DMS79 treated with DMSO at 0.1 percent for 48 hours (cell line): ENCODE results near the gene C3orf70.
"Not testable (repeated sequence)": the region's sequence is repeated elsewhere in the genome, so short reads cannot be mapped to it uniquely, and the experiment has no call there.

Experiments
- DNase-seq: peaks from one replicate; lab custom pipeline; 2025; lab: John Stamatoyannopoulos, UW

The C3orf70 gene

DNA sequence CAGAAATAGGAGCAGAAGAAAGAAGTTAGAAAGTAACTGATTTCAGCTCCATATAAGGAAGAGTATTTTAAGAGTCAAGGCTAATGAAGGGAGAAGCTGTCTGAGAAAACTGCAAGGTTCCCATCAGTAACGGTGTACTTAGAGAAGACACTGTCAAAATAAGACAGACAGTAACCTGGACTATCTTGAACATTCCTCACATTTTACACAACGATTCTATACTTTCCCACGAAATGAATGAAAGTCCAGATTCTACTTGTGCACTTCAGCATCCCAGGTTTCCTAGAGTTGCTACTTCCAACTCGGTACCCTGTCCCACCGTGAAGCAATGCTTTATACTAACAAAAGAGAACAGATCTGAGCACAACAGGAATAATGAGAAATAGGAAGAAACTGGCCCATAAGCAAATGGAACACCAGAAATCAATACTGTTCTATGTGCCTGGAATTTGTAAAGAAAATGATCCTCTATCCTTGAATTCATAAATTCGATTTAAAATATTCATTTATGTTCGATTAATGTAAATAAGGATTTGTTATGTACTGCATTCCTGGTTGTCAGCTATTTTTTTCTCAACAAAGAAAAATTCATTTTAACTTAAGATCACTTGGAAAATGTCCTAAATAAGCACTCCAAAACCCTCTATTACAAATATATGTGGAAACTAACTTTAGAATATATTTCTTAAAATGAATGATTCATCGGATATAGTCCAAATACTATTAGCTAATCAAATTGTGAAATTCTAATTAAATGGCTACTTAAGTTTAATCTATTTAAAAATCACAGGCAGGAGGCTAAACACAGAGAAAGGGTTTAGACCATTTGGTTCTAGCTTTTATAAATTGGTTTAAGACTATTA, 1.5 kb downstream of the C3orf70 start:
- DNase-seq = peak; percentile 44

DNA sequence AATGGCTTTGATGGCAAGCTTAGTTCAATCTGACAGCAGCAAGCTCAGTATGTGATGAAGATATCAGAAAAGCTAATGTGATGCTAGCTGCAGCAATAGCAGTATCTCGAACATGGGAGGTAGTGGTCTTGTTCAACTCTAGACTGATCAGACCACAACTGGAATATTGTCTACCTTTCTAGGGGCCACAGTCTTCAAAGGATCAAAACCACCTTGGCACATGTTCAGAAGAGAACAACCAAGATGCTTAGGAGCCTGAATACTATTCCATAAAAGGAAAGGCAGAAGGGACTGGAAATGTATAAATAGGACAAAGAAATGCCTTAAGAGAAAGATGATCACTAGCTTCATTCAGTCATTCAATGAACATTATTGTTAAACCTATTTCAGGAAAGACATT, 2.3 kb downstream of the C3orf70 start:
- DNase-seq = no peak

DNA sequence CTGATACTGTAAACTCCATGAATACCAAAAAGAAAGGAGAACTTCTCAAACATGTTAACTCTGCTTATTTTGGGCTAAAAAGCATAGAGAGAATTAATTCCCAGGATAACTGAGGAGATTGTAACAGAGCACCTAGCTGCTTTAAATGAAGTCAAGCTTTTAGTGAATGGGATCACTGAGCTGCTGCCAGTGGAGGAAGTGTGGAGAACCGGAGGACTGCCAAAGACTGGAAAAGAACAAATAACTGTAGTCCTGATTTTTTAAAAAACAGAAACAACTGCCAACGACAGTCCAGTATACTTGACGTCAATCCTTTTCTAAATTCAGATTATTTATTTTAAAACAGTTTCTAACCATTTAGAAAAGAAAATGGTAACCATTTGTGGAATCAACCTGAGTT, 3.3 kb downstream of the C3orf70 start:
- DNase-seq = no peak

- no peak for DNase-seq
Measured at GRCh38 chr3:185145511-185145910, 7.3 kb downstream of the C3orf70 start.

GRCh38 chr3:185144784-185145183, 8.1 kb downstream of the C3orf70 start:
- no peak for DNase-seq

DNA sequence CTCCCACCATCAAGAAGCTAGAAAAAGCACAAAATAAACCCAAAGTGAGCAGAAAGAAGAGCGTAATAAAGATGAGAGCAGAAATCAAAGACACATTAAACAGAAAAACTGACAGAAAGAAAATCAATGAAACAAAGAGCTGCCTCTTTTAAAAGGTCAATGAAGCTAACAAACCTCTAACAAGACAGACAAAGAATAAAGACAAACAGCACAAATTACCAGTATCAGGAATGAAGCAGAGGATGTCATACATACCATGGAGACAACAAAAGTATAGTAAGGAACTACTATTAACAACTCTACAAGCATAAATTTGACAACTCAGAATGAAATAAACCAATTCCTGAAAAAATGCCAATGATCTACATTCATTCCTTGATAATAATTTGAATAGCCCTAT, 15.0 kb downstream of the C3orf70 start:
- no peak for DNase-seq

- DNase-seq = no peak
Measured at GRCh38 chr3:185134509-185134908, 18.4 kb downstream of the C3orf70 start.

- no peak for DNase-seq
Measured at GRCh38 chr3:185131602-185132256, 21.1 kb downstream of the C3orf70 start.

DNA sequence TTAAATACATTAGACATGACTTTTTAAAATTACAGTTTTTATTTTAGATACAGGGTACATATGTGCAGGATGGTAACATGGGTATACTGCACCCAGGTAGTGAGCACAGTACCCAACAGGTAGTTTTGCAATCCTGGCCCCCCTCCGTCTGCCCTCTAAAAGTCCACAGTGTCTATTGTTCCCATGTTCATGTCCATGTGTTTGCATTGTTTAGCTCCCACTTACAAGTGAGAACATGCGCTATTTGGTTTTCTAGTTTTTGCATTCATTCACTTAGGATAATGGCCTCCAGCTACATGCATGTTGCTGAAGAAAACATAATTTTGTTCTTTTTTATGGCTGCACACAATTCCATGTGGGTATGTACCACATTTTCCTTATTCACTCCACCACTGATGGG, 23.8 kb downstream of the C3orf70 start:
- no peak for DNase-seq

DNA sequence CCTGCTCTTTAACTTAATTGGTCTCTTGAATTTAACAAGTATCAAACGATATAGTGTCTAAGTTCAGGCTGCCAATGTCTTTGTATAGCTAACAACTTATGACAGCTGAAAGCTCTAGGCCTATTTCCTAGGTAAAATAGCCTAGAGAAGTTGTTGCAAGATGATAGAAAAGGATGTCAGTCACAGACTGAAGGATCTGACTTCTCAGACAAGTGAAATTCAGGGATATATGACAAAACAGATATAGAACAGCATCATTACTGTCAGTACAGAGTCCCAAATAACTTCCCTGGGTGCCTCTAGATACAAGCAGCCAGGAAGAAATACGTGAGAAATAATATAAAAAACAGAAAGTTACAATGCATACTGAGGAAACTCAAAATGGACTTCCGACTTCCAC, 26.7 kb downstream of the C3orf70 start:
- no peak for DNase-seq

- DNase-seq = no peak
Measured at GRCh38 chr3:185120126-185120525, 32.7 kb downstream of the C3orf70 start.

DNA sequence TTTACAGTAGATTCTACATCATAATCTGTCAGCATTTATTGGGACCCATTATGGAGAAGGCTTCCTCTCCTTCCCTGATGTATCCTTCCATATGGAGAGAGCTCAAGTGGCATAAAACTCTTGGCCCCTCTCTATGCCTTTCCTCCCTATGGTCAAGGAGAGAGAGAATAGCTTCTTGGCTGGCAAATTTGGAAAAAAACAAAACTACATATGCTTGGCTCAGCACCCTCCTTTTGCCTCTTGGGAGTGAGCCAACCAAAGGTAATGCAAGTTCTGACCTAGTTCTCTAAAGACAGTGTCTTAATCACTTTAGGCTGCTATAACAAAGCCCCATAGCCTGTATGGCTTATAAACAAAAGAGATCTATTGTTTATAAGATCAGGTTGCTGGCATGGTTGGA, 37.5 kb downstream of the C3orf70 start:
- no peak for DNase-seq

DNA sequence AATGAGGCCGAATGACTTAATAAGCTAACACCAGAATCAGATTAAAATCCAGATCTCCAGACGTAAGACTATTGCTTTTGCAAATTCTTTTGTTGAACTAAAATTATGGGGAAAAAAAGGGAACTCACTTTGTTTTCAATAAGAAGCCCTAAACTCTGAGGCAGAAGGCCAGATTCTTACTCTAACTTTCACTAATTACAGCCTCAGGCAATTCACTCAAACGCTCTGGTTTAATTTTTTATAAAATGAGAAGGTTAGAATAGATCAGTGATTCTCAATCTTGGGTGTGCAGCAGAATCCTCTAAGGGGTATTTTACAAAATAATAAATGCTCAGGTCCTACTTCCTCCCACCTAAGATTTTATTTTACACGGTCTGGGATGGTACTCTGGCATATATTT, 38.1 kb downstream of the C3orf70 start:
- DNase-seq = no peak

GRCh38 chr3:185112186-185112585, 40.7 kb downstream of the C3orf70 start:
- DNase-seq = no peak

- DNase-seq = not testable (repeated sequence)
Measured at GRCh38 chr3:185109012-185109411, 43.8 kb downstream of the C3orf70 start.

DNA sequence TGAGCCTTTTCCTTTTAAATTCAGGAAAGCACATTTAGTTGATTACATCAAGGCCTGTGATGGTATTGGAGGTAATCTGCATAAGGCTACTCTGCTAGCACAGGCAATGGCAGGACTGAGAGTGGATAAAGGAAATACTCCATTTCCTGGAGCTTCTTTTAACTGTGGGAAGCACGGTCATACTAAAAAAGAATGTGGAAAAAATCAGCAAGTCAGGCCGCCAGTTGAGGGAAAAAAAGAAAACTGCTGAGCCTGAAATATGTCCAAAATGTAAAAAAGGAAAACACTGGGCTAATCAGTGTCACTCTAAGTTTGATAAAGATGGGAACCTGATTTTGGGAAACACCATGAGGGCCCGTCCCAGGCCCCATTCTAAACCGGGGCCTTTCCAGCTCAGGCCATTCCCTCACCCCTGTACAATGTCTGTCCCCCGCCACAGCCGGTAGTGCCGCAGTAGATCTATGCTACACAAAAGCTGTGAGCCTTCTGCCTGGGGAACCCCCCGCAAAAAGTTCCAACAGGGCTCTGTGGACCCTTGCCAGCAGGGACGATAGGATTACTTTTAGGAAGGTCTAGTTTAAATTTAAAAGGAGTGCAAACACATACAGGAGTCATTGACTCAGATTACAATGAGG, 46.5 kb downstream of the C3orf70 start:
- not testable (repeated sequence) for DNase-seq

GRCh38 chr3:185103359-185104127, 49.3 kb downstream of the C3orf70 start:
- DNase-seq = no peak

DNA sequence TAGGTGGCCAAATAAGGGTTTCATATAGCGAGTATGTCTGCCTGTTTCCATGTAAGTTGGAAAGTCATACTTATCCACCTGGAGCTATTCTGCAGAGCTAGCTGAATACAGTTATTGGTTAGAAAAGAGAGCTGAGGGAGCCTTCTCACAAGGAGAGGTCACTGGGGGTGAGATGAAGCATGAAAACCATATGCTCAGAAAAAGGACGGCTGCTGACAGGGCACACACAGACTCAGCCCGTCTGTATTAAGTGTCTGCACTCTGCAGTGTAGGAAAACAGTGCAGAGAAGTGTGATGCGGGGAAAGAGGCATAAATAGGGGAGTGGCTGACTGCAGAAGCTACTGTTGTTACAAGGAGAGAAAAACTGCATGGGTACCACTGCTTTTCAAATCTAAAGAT, 58.2 kb downstream of the C3orf70 start:
- no peak for DNase-seq

- DNase-seq = no peak
Measured at GRCh38 chr3:185093116-185093515, 59.7 kb downstream of the C3orf70 start.

DNA sequence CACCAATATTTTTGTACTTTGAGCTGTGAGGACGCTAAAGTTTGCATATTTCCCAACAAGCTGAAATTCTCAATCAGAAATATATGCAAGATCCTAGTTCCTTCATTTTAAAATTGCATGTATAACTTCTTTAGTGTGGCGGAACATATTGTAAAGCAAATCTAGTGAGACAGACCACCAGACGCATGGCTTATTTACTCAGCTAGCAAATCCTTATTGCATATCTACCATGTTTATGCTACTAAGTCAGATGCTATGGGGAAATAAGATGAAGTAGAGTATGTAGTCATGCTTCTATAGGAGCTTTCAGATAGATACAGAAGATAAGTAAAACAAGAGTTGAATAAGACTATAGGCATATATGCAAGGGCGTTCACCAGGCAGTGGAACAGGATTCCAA, 62.0 kb downstream of the C3orf70 start:
- DNase-seq = no peak

- no peak for DNase-seq
Measured at GRCh38 chr3:185089751-185090150, 63.1 kb downstream of the C3orf70 start.

DNA sequence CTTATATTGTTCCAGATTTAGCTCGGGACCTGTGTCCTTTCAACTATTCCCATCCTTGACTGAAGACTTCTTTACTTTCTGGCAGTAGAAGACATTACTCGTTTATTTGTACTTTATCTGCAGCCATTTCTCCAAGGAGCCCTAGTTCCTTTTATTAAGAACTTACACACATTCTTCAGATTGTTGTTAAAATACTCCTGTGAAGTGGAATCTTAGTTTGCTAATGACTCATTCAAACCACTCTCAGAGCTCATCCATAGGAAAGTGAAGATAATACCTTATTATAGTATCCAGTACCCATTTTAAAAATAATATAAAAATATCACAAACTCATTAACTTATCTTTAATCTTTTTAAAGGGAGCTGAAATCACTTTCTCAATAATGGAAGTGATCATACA, 63.5 kb downstream of the C3orf70 start:
- DNase-seq = no peak
